SKM-1 (cell line): ENCODE results near the gene ZSCAN26.
"Not testable (repeated sequence)": the region's sequence is repeated elsewhere in the genome, so short reads cannot be mapped to it uniquely, and the experiment has no call there.

ENCODE experiments used
- DNase-seq: peaks from one replicate; lab custom pipeline; 2025; ENCODE audit not compliant: unreplicated experiment; lab: John Stamatoyannopoulos, UW

ZSCAN26 gene

DNA sequence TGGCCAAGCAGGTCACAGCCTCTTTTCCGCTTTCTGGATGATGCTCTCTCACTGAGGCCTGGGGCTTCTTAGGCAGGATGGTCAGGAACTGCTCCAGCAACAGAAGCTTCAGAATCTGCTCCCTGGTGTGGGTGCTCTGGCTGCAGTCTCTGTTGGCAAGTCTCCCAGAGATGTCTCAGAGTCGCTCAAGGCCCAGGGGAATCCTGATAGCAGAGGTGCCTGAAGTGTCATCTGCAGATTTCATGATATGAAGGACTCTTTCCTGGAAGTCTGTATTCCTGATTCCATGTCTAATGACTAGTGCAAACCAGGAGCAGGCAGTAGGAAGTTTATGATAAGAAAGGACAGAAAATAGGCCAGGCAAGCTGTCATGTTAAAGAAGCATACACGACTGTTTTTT, 48.7 kb downstream of the ZSCAN26 start:
- DNase-seq = no peak

DNA sequence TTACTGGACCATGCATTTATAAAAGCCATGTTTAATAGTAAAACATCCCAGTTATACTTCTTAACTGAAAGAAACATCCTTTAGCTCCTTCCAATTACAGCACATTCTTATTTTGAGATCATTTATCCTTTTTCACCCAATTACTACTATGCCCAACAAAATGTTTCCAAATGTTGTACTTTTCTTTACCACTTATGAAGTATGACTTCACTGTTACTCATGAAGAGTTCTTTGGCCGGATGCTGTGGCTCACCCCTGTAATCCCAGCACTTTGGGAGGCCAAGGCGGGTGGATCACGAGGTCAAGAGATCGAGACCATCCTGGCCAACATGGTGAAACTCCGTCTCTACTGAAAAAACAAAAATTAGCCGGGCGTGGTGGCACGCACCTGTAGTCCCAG, 50.9 kb downstream of the ZSCAN26 start:
- not testable (repeated sequence) for DNase-seq

DNA sequence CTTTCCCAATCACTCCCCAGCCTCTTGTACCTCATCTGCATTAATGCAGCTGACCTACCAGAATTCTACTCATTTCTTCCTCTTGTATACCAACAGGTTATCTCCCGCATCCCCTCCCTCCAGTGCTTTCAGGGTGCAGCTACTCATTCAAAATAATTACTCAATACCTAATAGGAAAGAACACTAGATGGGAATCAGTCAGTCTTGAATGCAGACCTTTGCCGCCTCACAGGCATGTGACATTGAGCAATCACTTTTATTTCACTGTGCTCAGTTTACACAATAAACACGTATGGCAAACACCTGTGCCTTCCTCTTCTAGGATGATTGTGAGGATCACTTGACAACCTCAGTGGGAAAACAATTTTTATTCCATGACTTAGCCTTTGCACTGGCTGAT, 55.7 kb downstream of the ZSCAN26 start:
- DNase-seq = no peak

DNA sequence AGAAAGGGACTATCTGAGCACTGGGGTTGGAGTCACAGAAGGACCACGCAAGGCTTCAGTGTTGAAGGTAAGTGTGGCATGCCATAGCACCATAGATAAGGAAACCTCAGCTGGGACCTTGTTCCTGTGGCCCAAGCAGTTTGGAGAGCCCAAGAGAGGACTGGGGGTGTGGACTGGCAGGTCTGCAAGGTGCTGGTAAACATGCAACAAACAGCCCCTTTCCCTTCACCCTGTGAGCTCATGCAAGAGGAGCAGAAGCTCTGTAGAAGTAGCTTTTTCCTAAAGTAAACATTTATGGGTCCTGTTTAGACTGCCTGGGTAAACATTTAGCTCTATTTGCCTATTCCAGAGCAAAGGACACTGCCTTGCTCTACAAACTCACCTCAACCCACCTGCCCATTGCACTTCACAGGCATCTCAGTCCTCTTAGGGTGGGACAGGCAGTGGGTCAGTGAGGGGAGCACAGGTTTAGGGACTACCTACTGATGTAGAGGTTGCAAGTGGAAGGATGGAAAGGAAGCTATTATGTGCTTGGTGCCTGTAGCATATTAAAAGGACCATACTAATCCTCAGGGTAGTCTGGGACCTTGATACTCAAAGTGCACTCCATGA, 57.0 kb downstream of the ZSCAN26 start:
- no peak for DNase-seq

- DNase-seq = no peak
These were observed 59.5 kb downstream of the ZSCAN26 start for GRCh38 chr6:28326371-28326948.
